HepG2 (cell line): Measurements from ENCODE around the gene DARS2.

ENCODE experiments used
- MYNN ChIP-seq: sonication (generic); formaldehyde crosslinking; IDR thresholded peaks from 2 replicates; pipeline ENCODE4 v1.4.0; 2020; ENCODE audit warnings: mild to moderate bottlenecking, low read depth, missing genetic modification reagents
- PHF20 ChIP-seq: sonication (generic); formaldehyde crosslinking; IDR thresholded peaks from 2 replicates; pipeline ENCODE4 v1.5.0; 2020; ENCODE audit warnings: mild to moderate bottlenecking, missing genetic modification reagents
- POLR2AphosphoS5 ChIP-seq: IDR thresholded peaks from 2 replicates; pipeline ENCODE4 v1.6.1; 2012; ENCODE audit warnings: low read depth, low read length
- U2AF2 ChIP-seq: fragments of 200-400 bp; formaldehyde crosslinking; IDR thresholded peaks from 2 replicates; pipeline ENCODE4 v1.6.1; 2017; ENCODE audit warnings: low read depth, mild to moderate bottlenecking, low read length
- TF ChIP-seq, protein P1 (sequence below): sonication (generic); formaldehyde crosslinking; IDR thresholded peaks from 2 replicates; pipeline ENCODE4 v1.4.0; 2020; ENCODE audit warnings: missing genetic modification reagents, borderline replicate concordance
- TF ChIP-seq, protein P2 (sequence below): sonication (generic); formaldehyde crosslinking; IDR thresholded peaks from 2 replicates; pipeline ENCODE4 v1.5.0; 2020; ENCODE audit warnings: mild to moderate bottlenecking, missing genetic modification reagents, moderate library complexity

DNA sequence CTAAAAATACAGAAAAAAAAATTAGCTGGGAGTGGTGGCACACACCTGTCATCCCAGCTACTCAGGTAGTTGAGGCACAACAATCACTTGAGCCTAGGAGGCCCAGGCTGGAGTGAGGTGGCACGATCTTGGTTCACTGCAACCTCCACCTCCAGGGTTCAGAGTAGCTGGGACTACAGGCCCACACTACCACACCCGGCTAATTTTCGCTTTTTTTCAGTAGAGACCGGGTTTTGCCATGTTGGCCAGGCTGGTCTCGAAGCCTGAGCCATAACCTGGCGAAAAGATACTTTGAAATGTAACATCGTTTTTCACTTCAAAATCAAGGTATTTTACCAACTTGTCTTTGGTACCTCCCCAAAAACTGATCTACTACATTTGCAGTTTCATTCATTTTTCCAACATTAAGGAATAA is 37.3 kb downstream of the DARS2 start:
- TF ChIP-seq PHF20 (CRISPR knock-in tag) = no peak
- TF ChIP-seq, protein P1, sequence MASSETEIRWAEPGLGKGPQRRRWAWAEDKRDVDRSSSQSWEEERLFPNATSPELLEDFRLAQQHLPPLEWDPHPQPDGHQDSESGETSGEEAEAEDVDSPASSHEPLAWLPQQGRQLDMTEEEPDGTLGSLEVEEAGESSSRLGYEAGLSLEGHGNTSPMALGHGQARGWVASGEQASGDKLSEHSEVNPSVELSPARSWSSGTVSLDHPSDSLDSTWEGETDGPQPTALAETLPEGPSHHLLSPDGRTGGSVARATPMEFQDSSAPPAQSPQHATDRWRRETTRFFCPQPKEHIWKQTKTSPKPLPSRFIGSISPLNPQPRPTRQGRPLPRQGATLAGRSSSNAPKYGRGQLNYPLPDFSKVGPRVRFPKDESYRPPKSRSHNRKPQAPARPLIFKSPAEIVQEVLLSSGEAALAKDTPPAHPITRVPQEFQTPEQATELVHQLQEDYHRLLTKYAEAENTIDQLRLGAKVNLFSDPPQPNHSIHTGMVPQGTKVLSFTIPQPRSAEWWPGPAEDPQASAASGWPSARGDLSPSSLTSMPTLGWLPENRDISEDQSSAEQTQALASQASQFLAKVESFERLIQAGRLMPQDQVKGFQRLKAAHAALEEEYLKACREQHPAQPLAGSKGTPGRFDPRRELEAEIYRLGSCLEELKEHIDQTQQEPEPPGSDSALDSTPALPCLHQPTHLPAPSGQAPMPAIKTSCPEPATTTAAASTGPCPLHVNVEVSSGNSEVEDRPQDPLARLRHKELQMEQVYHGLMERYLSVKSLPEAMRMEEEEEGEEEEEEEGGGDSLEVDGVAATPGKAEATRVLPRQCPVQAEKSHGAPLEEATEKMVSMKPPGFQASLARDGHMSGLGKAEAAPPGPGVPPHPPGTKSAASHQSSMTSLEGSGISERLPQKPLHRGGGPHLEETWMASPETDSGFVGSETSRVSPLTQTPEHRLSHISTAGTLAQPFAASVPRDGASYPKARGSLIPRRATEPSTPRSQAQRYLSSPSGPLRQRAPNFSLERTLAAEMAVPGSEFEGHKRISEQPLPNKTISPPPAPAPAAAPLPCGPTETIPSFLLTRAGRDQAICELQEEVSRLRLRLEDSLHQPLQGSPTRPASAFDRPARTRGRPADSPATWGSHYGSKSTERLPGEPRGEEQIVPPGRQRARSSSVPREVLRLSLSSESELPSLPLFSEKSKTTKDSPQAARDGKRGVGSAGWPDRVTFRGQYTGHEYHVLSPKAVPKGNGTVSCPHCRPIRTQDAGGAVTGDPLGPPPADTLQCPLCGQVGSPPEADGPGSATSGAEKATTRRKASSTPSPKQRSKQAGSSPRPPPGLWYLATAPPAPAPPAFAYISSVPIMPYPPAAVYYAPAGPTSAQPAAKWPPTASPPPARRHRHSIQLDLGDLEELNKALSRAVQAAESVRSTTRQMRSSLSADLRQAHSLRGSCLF (CRISPR knock-in tag) = no peak
- TF ChIP-seq POLR2AphosphoS5 = no peak
- TF ChIP-seq, protein P2, sequence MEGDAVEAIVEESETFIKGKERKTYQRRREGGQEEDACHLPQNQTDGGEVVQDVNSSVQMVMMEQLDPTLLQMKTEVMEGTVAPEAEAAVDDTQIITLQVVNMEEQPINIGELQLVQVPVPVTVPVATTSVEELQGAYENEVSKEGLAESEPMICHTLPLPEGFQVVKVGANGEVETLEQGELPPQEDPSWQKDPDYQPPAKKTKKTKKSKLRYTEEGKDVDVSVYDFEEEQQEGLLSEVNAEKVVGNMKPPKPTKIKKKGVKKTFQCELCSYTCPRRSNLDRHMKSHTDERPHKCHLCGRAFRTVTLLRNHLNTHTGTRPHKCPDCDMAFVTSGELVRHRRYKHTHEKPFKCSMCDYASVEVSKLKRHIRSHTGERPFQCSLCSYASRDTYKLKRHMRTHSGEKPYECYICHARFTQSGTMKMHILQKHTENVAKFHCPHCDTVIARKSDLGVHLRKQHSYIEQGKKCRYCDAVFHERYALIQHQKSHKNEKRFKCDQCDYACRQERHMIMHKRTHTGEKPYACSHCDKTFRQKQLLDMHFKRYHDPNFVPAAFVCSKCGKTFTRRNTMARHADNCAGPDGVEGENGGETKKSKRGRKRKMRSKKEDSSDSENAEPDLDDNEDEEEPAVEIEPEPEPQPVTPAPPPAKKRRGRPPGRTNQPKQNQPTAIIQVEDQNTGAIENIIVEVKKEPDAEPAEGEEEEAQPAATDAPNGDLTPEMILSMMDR (CRISPR knock-in tag) = no peak
- no peak for TF ChIP-seq U2AF2
- TF ChIP-seq MYNN = no peak
